ENCODE results near the gene KLF17.

KLF17 gene

GRCh38 chr1:44118682-44119081 lies at the start of gene KLF17:
TSS of gene KLF17 (plus strand) at chr1:44118821. CDS start at chr1:44118908, 87 bp downstream.
- no peak for TF ChIP-seq CTCF (IDR thresholded peaks at IDR 0.05; ENCODE audit: unreplicated experiment in 3 of 3)
- Mint-ChIP-seq H3K4me1 (no peaks in the 10 kb centered on the region), H3K4me3 (no peak within 1 kb of the TSS), H3K27ac (no peak within 1 kb of the TSS), H3K9me3 (no peaks in the 10 kb centered on the region), H3K36me3 (ENCODE audit: low read depth) (no peaks in the 10 kb centered on the region), H3K27me3 (ENCODE audit: low read depth) (peaks cover 30% of the 10 kb centered on the region)

- TF ChIP-seq CTCF (IDR thresholded peaks at IDR 0.05; ENCODE audit: unreplicated experiment in 3 of 3) = no peak
- no peaks in the 10 kb centered on the region for H3K36me3 Mint-ChIP-seq (ENCODE audit: low read depth)
- H3K4me3 Mint-ChIP-seq = no peak overlapping the region
- H3K4me1 Mint-ChIP-seq = peaks cover 14% of the 10 kb centered on the region
- H3K27ac Mint-ChIP-seq = no peak overlapping the region
- peaks cover 31% of the 10 kb centered on the region for H3K27me3 Mint-ChIP-seq (ENCODE audit: low read depth)
- H3K9me3 Mint-ChIP-seq = peaks cover 2% of the 10 kb centered on the region
Observed at GRCh38 chr1:44071461-44071860, 47.2 kb upstream of the KLF17 start.

GRCh38 chr1:44072204-44072603 lies 46.4 kb upstream of the KLF17 start:
- no peak for TF ChIP-seq CTCF (IDR thresholded peaks at IDR 0.05; ENCODE audit: unreplicated experiment in 3 of 3)
- no peak overlapping the region for H3K27ac Mint-ChIP-seq
- peaks cover 2% of the 10 kb centered on the region for H3K9me3 Mint-ChIP-seq
- peaks cover 30% of the 10 kb centered on the region for H3K27me3 Mint-ChIP-seq (ENCODE audit: low read depth)
- H3K36me3 Mint-ChIP-seq (ENCODE audit: low read depth) = no peaks in the 10 kb centered on the region
- peaks cover 14% of the 10 kb centered on the region for H3K4me1 Mint-ChIP-seq
- H3K4me3 Mint-ChIP-seq = no peak overlapping the region

- Mint-ChIP-seq H3K4me3 (no peak overlapping the region), H3K4me1 (peaks cover 20% of the 10 kb centered on the region), H3K27ac (no peak overlapping the region), H3K27me3 (ENCODE audit: low read depth) (peaks cover 26% of the 10 kb centered on the region), H3K9me3 (peaks cover 2% of the 10 kb centered on the region), H3K36me3 (ENCODE audit: low read depth) (no peaks in the 10 kb centered on the region)
- no peak for TF ChIP-seq CTCF (IDR thresholded peaks at IDR 0.05; ENCODE audit: unreplicated experiment in 3 of 3)
Observed at GRCh38 chr1:44072821-44073220, 45.8 kb upstream of the KLF17 start.

GRCh38 chr1:44073528-44073927 lies 45.1 kb upstream of the KLF17 start:
- H3K4me1 Mint-ChIP-seq = peaks cover 25% of the 10 kb centered on the region

More at GRCh38 chr1:44073528-44073927, 45.1 kb upstream of the KLF17 start:
- Mint-ChIP-seq H3K4me3 (no peak overlapping the region), H3K9me3 (peaks cover 2% of the 10 kb centered on the region), H3K36me3 (ENCODE audit: low read depth) (no peaks in the 10 kb centered on the region), H3K27me3 (ENCODE audit: low read depth) (peaks cover 31% of the 10 kb centered on the region), H3K27ac (no peak overlapping the region)
- TF ChIP-seq CTCF (IDR thresholded peaks at IDR 0.05; ENCODE audit: unreplicated experiment in 3 of 3) = no peak

Measured in nephron (organoid).